HepG2 (cell line): ENCODE data around the gene VCPKMT. TPM values are rescaled to one million over a fixed set of nuclear protein-coding genes. Genes with fewer than 3 reads are reported as not detected.

Experiments
- ARID4A ChIP-seq: sonication (generic); formaldehyde crosslinking; IDR thresholded peaks from 2 replicates; pipeline ENCODE4 v1.5.0; 2020; ENCODE audit warnings: mild to moderate bottlenecking, missing genetic modification reagents, borderline replicate concordance
- ARNT ChIP-seq: fragments of 450-650 bp; IDR thresholded peaks from 2 replicates; pipeline ENCODE4 v1.6.1; 2017
- CREB1 ChIP-seq, 2 experiments: fragments of 450-650 bp in 1 of 2; IDR thresholded peaks; 2 replicates each; pipeline ENCODE4 v1.6.1; 2016 to 2017; ENCODE audit warnings: control low read depth in 1 of 2, mild to moderate bottlenecking in 1 of 2, missing compliant biosample characterization in 1 of 2, missing genetic modification characterization in 1 of 2
- MIXL1 ChIP-seq: IDR thresholded peaks from 2 replicates; pipeline ENCODE4 v1.6.1; 2016
- NFATC3 ChIP-seq: sonication (generic); formaldehyde crosslinking; IDR thresholded peaks from 2 replicates; pipeline ENCODE4 v1.5.1; 2020; ENCODE audit warnings: mild to moderate bottlenecking, missing genetic modification reagents
- NFIC ChIP-seq: IDR thresholded peaks from 2 replicates; pipeline ENCODE4 v1.6.1; 2012; ENCODE audit warnings: mild to moderate bottlenecking, low read length, inconsistent platforms
- NR2C2 ChIP-seq: sonication (generic); formaldehyde crosslinking; IDR thresholded peaks from 2 replicates; pipeline ENCODE4 v1.4.0; 2020; ENCODE audit warnings: missing genetic modification reagents, mild to moderate bottlenecking, moderate library complexity, borderline replicate concordance
- NR2F6 ChIP-seq, 2 experiments: IDR thresholded peaks; 2 replicates each; pipeline ENCODE4 v1.6.1; 2016; ENCODE audit warnings: antibody characterized with exemption in 1 of 2, mild to moderate bottlenecking in 1 of 2
- PHF21A ChIP-seq: sonication (generic); formaldehyde crosslinking; IDR thresholded peaks from 2 replicates; pipeline ENCODE4 v1.5.0; 2020; ENCODE audit warnings: mild to moderate bottlenecking, missing genetic modification reagents
- RBFOX2 ChIP-seq: fragments of 200-400 bp; formaldehyde crosslinking; IDR thresholded peaks from 2 replicates; pipeline ENCODE4 v1.6.1; 2017; ENCODE audit warnings: low read depth, mild to moderate bottlenecking, low read length
- RBM39 ChIP-seq: fragments of 200-400 bp; formaldehyde crosslinking; IDR thresholded peaks from one replicate; pipeline ENCODE4 v1.6.1; 2018; ENCODE audit warnings: antibody characterized with exemption, mild to moderate bottlenecking, low read depth, low read length; ENCODE audit not compliant: poor library complexity, severe bottlenecking
- RORA ChIP-seq: sonication (generic); formaldehyde crosslinking; IDR thresholded peaks from 2 replicates; pipeline ENCODE4 v1.5.0; 2020; ENCODE audit warnings: mild to moderate bottlenecking, missing genetic modification reagents, moderate library complexity
- TBX2 ChIP-seq: sonication (generic); formaldehyde crosslinking; IDR thresholded peaks from 2 replicates; pipeline ENCODE4 v1.5.0; 2020; ENCODE audit warnings: missing genetic modification reagents, mild to moderate bottlenecking, borderline replicate concordance
- YEATS4 ChIP-seq: sonication (generic); formaldehyde crosslinking; IDR thresholded peaks from 2 replicates; pipeline ENCODE4 v1.4.0; 2020; ENCODE audit warnings: missing genetic modification reagents, borderline replicate concordance
- ZFP62 ChIP-seq: sonication (generic); formaldehyde crosslinking; IDR thresholded peaks from 2 replicates; pipeline ENCODE4 v1.4.0; 2020; ENCODE audit warnings: missing genetic modification reagents
- ZMYM2 ChIP-seq: sonication (generic); formaldehyde crosslinking; IDR thresholded peaks from 2 replicates; pipeline ENCODE4 v1.8.0; 2022; ENCODE audit warnings: mild to moderate bottlenecking, missing genetic modification reagents
- ZNF12 ChIP-seq: sonication (generic); formaldehyde crosslinking; IDR thresholded peaks from 2 replicates; pipeline ENCODE4 v1.5.0; 2020; ENCODE audit warnings: missing genetic modification reagents
- ZNF282 ChIP-seq: fragments of 450-650 bp; IDR thresholded peaks from 2 replicates; pipeline ENCODE4 v1.6.1; 2018; ENCODE audit not compliant: partially characterized antibody
- ZNF317 ChIP-seq: sonication (generic); formaldehyde crosslinking; IDR thresholded peaks from 2 replicates; pipeline ENCODE4 v1.5.0; 2020; ENCODE audit warnings: mild to moderate bottlenecking, missing genetic modification reagents
- ZNF333 ChIP-seq: sonication (generic); formaldehyde crosslinking; IDR thresholded peaks from 2 replicates; pipeline ENCODE4 v1.4.0; 2020; ENCODE audit warnings: mild to moderate bottlenecking, missing genetic modification reagents, borderline replicate concordance
- ZNF598 ChIP-seq: sonication (generic); formaldehyde crosslinking; IDR thresholded peaks from 2 replicates; pipeline ENCODE4 v1.5.1; 2020; ENCODE audit warnings: mild to moderate bottlenecking, missing genetic modification reagents, borderline replicate concordance
- ZNF709 ChIP-seq: sonication (generic); formaldehyde crosslinking; IDR thresholded peaks from 2 replicates; pipeline ENCODE4 v1.5.0; 2020; ENCODE audit warnings: mild to moderate bottlenecking, missing genetic modification reagents
- polyA plus RNA-seq, 8 experiments: library from polyadenylated mRNA; depleted of rRNA in 3 of 8; stranded (reverse) in 7 of 8; unstranded in 1 of 8; fragments of >200 nt; fragmentation: Illumina TruSeq in 4 of 8; extraction: Trizol in 4 of 8; gene quantifications; 2 replicates each; pipeline versions ENCODE4 v1.2.1 to v1.2.3, GENCODE V29; 2011 to 2016; ENCODE audit warnings: low read depth in 4 of 8, missing spikeins in 1 of 8, mixed read lengths in 1 of 8; ENCODE audit not compliant: insufficient read depth in 1 of 8
- total RNA-seq, 5 experiments: library from RNA; depleted of rRNA; stranded (reverse); fragments of >200 nt; fragmentation: Illumina TruSeq; extraction: Trizol; gene quantifications; 2 replicates each; pipeline ENCODE4 v1.2.3, GENCODE V29; 2016; ENCODE audit warnings: low read depth in 1 of 5
- TF ChIP-seq, protein P1 (sequence below): sonication (generic); formaldehyde crosslinking; IDR thresholded peaks from 2 replicates; pipeline ENCODE4 v1.8.0; 2022; ENCODE audit warnings: mild to moderate bottlenecking, missing genetic modification reagents; ENCODE audit not compliant: insufficient replicate concordance

The VCPKMT gene
- total and polyA plus RNA-seq, 2 of the 13 experiments (the other 11 are each of a cell fraction or from before 2014, with no cell fraction given), result 3.9 to 5.4 TPM

DNA sequence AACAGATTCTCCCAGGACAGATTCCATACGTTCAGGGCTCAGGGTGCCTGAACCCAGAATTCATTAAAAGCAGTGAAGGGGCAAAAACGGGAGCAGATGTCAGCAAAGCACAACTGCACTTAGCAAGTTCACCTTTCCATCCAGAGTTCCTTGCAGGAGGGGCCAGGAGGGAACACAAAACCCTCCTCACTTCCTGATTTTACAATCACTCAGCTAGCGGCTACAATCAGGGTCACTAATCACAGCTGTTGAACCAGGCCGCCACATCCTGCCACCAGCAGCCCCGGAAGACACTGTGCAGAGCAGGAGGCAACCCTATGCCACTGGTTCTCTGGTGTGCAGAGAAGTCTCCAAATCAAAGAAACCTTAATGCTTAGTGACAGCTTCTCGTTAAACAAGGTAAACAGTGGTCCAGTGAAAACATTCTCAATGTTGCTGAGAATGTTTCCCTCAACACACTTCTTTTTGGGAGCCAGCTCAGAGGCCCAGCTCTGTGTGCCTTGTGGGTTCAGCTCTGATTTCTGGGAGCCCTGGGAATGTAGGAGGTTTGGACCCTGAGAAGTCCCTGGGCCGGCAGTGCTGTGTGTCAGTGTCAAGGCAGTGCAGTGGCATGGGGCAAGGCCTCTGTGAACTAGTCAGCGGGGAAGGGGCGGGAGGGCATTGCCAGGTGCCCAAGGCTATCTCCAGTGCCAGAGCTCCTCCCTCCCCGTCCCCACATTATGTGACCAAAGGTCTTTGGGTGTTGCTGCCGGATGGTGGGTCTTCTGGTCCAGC, 54.5 kb downstream of the VCPKMT start (continued):
- TF ChIP-seq NR2F6 (IDR thresholded peaks at IDR 0.05) (no peak), NR2F6 (CRISPR knock-in tag; IDR thresholded peaks at IDR 0.05) (0 out of 2 replicates have a peak, but pooled peaks have one; percentile 41), ZFP62 (no peak), ZNF12 (CRISPR knock-in tag) (peak; percentile 7; the same call in 1 of the 2 replicates), NFIC (no peak), PHF21A (CRISPR knock-in tag) (no peak), CREB1 (IDR thresholded peaks at IDR 0.05) (no peak), CREB1 (CRISPR knock-in tag; IDR thresholded peaks at IDR 0.05) (0 out of 2 replicates have a peak, but pooled peaks have one; percentile 4), RORA (CRISPR knock-in tag) (no peak), ZNF282 (no peak), NFATC3 (0 out of 2 replicates have a peak, but pooled peaks have one; percentile 37), ZNF598 (0 out of 2 replicates have a peak, but pooled peaks have one; percentile 47), ARID4A (peak; percentile 56; the same call in 1 of the 2 replicates), NR2C2 (CRISPR knock-in tag) (peak; percentile 13; the same call in 1 of the 2 replicates), RBFOX2 (peak; percentile 57), ZNF709 (CRISPR knock-in tag) (peak; percentile 93), ARNT (no peak), TBX2 (CRISPR knock-in tag) (peak; percentile 40), ZNF333 (no peak), ZNF317 (CRISPR knock-in tag) (no peak; the same call in 1 of the 2 replicates), MIXL1 (CRISPR knock-in tag) (peak; percentile 77; the same call in 1 of the 2 replicates), ZMYM2 (CRISPR knock-in tag) (0 out of 2 replicates have a peak, but pooled peaks have one; percentile 7), YEATS4 (CRISPR knock-in tag) (peak; percentile 31; the same call in 1 of the 2 replicates), RBM39 (peak; percentile 3)
- TF ChIP-seq, protein P1, sequence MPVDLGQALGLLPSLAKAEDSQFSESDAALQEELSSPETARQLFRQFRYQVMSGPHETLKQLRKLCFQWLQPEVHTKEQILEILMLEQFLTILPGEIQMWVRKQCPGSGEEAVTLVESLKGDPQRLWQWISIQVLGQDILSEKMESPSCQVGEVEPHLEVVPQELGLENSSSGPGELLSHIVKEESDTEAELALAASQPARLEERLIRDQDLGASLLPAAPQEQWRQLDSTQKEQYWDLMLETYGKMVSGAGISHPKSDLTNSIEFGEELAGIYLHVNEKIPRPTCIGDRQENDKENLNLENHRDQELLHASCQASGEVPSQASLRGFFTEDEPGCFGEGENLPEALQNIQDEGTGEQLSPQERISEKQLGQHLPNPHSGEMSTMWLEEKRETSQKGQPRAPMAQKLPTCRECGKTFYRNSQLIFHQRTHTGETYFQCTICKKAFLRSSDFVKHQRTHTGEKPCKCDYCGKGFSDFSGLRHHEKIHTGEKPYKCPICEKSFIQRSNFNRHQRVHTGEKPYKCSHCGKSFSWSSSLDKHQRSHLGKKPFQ, result peak; percentile 15
